Naive thymus-derived CD4-positive, alpha-beta T cell (primary cell): ENCODE measurements around the gene PCDHGC5. TPM values are rescaled to one million over a fixed set of nuclear protein-coding genes. Genes with fewer than 3 reads are reported as not detected.

Experiments used
- ATAC-seq: fragments of 150-1000 bp; cut with Tn5 transposase; 2 replicates; pipeline ENCODE4 v1.10.0; 2021; ENCODE audit warnings: mild to moderate bottlenecking, moderate library complexity
- CTCF ChIA-PET: fragments of 350-600 bp; sonication (Branson Sonifier 250); formaldehyde crosslinking; loops from one replicate; lab custom pipeline; 2021; ENCODE audit warnings: antibody characterized with exemption; lab: Charles Lee
- POLR2A ChIA-PET: fragments of 350-600 bp; sonication (Branson Sonifier 250); formaldehyde crosslinking; loops from one replicate; lab custom pipeline; 2021; ENCODE audit warnings: antibody characterized with exemption, inconsistent platforms; lab: Charles Lee
- DNase-seq, 9 donors: peaks; one replicate each; pipeline versions ENCODE4 v3.0.0 to v3.0.0-alpha.2; 2020 to 2022; ENCODE audit warnings: mixed read lengths in 1 of 9
- H3K27ac ChIP-seq: one replicate; pipeline ENCODE4 v1.7.0; 2013; ENCODE audit warnings: mild to moderate bottlenecking, low read depth, low read length, moderate library complexity
- H3K27me3 ChIP-seq, 2 donors: one replicate each; pipeline ENCODE4 v1.7.0; 2013; ENCODE audit warnings: low read length in 2 of 2, mild to moderate bottlenecking in 2 of 2, moderate library complexity in 2 of 2; ENCODE audit not compliant: control insufficient read depth in 2 of 2, insufficient read depth in 2 of 2
- H3K36me3 ChIP-seq, 3 experiments: 1 replicate in 2 of 3; 2 replicates in 1 of 3; pipeline ENCODE4 v1.7.0; 2013; ENCODE audit warnings: low read length in 3 of 3, mild to moderate bottlenecking in 3 of 3, moderate library complexity in 1 of 3; ENCODE audit not compliant: insufficient read depth in 3 of 3, control insufficient read depth in 2 of 3
- H3K4me1 ChIP-seq, 2 donors: one replicate each; pipeline ENCODE4 v1.7.0; 2013; ENCODE audit warnings: low read length in 2 of 2, mild to moderate bottlenecking in 2 of 2, moderate library complexity in 1 of 2; ENCODE audit not compliant: control insufficient read depth in 2 of 2, insufficient read depth in 2 of 2
- H3K4me3 ChIP-seq: 2 replicates; pipeline ENCODE4 v1.7.0; 2013; ENCODE audit warnings: mild to moderate bottlenecking, low read length
- H3K9me3 ChIP-seq, 3 experiments: 1 replicate in 2 of 3; 2 replicates in 1 of 3; pipeline ENCODE4 v1.7.0; 2013; ENCODE audit warnings: low read length in 3 of 3; ENCODE audit not compliant: control insufficient read depth in 2 of 3
- H3K27ac Mint-ChIP-seq, 9 donors: one replicate each; pipeline ENCODE4 v1.8.0; 2020 to 2022; ENCODE audit warnings: mixed read lengths in 9 of 9, mild to moderate bottlenecking in 8 of 9, moderate library complexity in 5 of 9, inconsistent platforms in 2 of 9
- H3K27me3 Mint-ChIP-seq, 5 donors: one replicate each; pipeline ENCODE4 v1.8.0; 2021 to 2022; ENCODE audit warnings: mixed read lengths in 5 of 5, mild to moderate bottlenecking in 1 of 5
- H3K36me3 Mint-ChIP-seq, 5 donors: one replicate each; pipeline ENCODE4 v1.8.0; 2020 to 2022; ENCODE audit warnings: mixed read lengths in 5 of 5, mild to moderate bottlenecking in 3 of 5, inconsistent platforms in 1 of 5
- H3K4me1 Mint-ChIP-seq, 7 donors: one replicate each; pipeline ENCODE4 v1.8.0; 2020 to 2022; ENCODE audit warnings: mixed read lengths in 7 of 7, mild to moderate bottlenecking in 3 of 7, inconsistent platforms in 1 of 7
- H3K4me3 Mint-ChIP-seq, 10 donors: one replicate each; pipeline ENCODE4 v1.8.0; 2020 to 2022; ENCODE audit warnings: mild to moderate bottlenecking in 10 of 10, mixed read lengths in 10 of 10, moderate library complexity in 6 of 10, inconsistent platforms in 2 of 10
- H3K9me3 Mint-ChIP-seq, 11 donors: one replicate each; pipeline ENCODE4 v1.8.0; 2020 to 2022; ENCODE audit warnings: mixed read lengths in 11 of 11, mild to moderate bottlenecking in 4 of 11, inconsistent platforms in 1 of 11, moderate library complexity in 1 of 11
- intact Hi-C, 2 donors: fragments of 100-400 bp; cut with micrococcal nuclease; formaldehyde crosslinking; loops; one replicate each; pipeline ENCODE4 v1.15.1; 2023
- polyA plus RNA-seq, 2 donors: library from polyadenylated mRNA; unstranded; fragments of 300-500 nt; fragmentation: Illumina TruSeq; gene quantifications; one replicate each; pipeline ENCODE4 v1.2.3, GENCODE V29; 2021
- total RNA-seq, 6 experiments: library from RNA in 5 of 6; stranded (reverse) in 5 of 6; gene quantifications; 1 replicate in 5 of 6; 2 replicates in 1 of 6; pipeline ENCODE4 v1.2.3 and lab custom pipeline; 2021 to 2026

Gene PCDHGC5
- total and polyA plus RNA-seq, 7 experiments from 2014 or later, result 0.13 TPM; not detected in 6

- Mint-ChIP-seq H3K4me1 (peaks cover 5 to 22% (median 6%) of the 10 kb centered on the region in 7 donors), H3K27me3 (no peaks in the 10 kb centered on the region), H3K27ac (peak overlapping the region in 7 of 9 donors; percentile 2 to 74 (median 48)), H3K4me3 (no peak overlapping the region), H3K36me3 (peaks cover 20 to 40% (median 27%) of the 10 kb centered on the region in 5 donors), H3K9me3 (no peaks in the 10 kb centered on the region)
- H3K4me1 ChIP-seq, result no peaks in the 10 kb centered on the region
- no peaks in the 10 kb centered on the region for H3K27me3 ChIP-seq
- ChIA-PET CTCF (no interaction called here), POLR2A (no interaction called here)
- peaks cover 34 to 97% (median 56%) of the 10 kb centered on the region in 3 experiments for H3K36me3 ChIP-seq
- intact Hi-C loops, result no loop called here
- H3K4me3 ChIP-seq, result no peak overlapping the region
- DNase-seq (no peak), ATAC-seq (no peak)
- H3K27ac ChIP-seq, result no peak overlapping the region
- H3K9me3 ChIP-seq, result no peaks in the 10 kb centered on the region
Measured at GRCh38 chr5:141529002-141529401, 40.1 kb downstream of the PCDHGC5 start.

DNA sequence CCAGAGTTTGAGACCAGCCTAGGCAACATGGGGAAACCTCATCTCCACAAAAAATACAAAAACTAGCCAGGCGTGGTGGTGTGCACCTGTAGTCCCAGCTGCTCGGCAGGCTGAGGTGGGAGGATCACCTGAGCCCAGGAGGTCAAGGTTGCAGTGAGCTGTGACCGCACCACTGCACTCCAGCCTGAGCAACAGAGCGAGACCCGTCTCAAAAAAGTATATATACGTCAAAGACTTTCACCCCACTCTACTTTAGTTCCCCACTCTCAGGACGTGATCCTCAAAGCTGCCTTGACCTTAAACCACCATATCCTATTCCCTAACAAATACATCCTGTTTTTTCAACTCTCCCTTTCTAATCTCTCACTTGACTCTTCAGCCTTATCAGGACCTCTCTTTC lies 41.0 kb downstream of the PCDHGC5 start:
- POLR2A ChIA-PET, result no interaction called here
- H3K27ac ChIP-seq, result no peak overlapping the region
- no peaks in the 10 kb centered on the region for H3K4me1 ChIP-seq
- DNase-seq, result no peak
- Mint-ChIP-seq H3K36me3 (peaks cover 20 to 40% (median 28%) of the 10 kb centered on the region in 5 donors), H3K4me3 (no peak overlapping the region), H3K27ac (peak overlapping the region in 1 of 9 donors; percentile 56), H3K27me3 (no peaks in the 10 kb centered on the region), H3K9me3 (no peaks in the 10 kb centered on the region), H3K4me1 (peaks cover 0 to 18% (median 5%) of the 10 kb centered on the region in 7 donors)
- H3K36me3 ChIP-seq, result peaks cover 32 to 95% (median 51%) of the 10 kb centered on the region in 3 experiments
- H3K4me3 ChIP-seq, result no peak overlapping the region
- no peak for ATAC-seq
- intact Hi-C loops, result no loop called here
- CTCF ChIA-PET, result no interaction called here
- H3K9me3 ChIP-seq, result no peaks in the 10 kb centered on the region
- no peaks in the 10 kb centered on the region for H3K27me3 ChIP-seq

- no peak overlapping the region for H3K4me3 ChIP-seq
- Mint-ChIP-seq H3K36me3 (peaks cover 11 to 42% (median 26%) of the 10 kb centered on the region in 5 donors), H3K27ac (no peak overlapping the region), H3K27me3 (no peaks in the 10 kb centered on the region), H3K9me3 (no peaks in the 10 kb centered on the region), H3K4me3 (no peak overlapping the region), H3K4me1 (peaks cover 0 to 23% (median 12%) of the 10 kb centered on the region in 7 donors)
- peaks cover 33 to 85% (median 42%) of the 10 kb centered on the region in 3 experiments for H3K36me3 ChIP-seq
- H3K9me3 ChIP-seq, result no peaks in the 10 kb centered on the region
- DNase-seq (no peak), ATAC-seq (no peak)
- intact Hi-C loops, result no loop called here
- ChIA-PET CTCF (interaction anchor here (1.0 to 1.2 kb wide), 2 partner anchors 25 to 31 kb away, joined by 3 to 7 read pairs; no protein-coding TSS in a partner anchor), POLR2A (no interaction called here)
- H3K4me1 ChIP-seq, result no peaks in the 10 kb centered on the region
- peak overlapping the region; percentile 29 for H3K27ac ChIP-seq
- H3K27me3 ChIP-seq, result no peaks in the 10 kb centered on the region
Measured at GRCh38 chr5:141532726-141533125, 43.8 kb downstream of the PCDHGC5 start.

- intact Hi-C loops, result no loop called here
- Mint-ChIP-seq H3K4me3 (no peak overlapping the region), H3K9me3 (no peaks in the 10 kb centered on the region), H3K27me3 (no peaks in the 10 kb centered on the region), H3K27ac (peak overlapping the region in 4 of 9 donors; percentile 26 to 70 (median 68)), H3K36me3 (peaks cover 3 to 31% (median 24%) of the 10 kb centered on the region in 5 donors), H3K4me1 (peaks cover 0 to 16% (median 12%) of the 10 kb centered on the region in 7 donors)
- ChIA-PET POLR2A (no interaction called here), CTCF (interaction anchor here (0.7 to 1.2 kb wide), 7 partner anchors 9 to 450 kb away, joined by 3 to 7 read pairs (median 3); partner anchors contain the start of gene PCDHGA10)
- no peak for ATAC-seq
- no peak for DNase-seq
- Histone ChIP-seq H3K4me1 (no peaks in the 10 kb centered on the region), H3K27me3 (no peaks in the 10 kb centered on the region), H3K27ac (no peak overlapping the region), H3K4me3 (no peak overlapping the region), H3K36me3 (peaks cover 27 to 77% (median 34%) of the 10 kb centered on the region in 3 experiments), H3K9me3 (no peaks in the 10 kb centered on the region)
Measured at GRCh38 chr5:141533897-141534296, 45.0 kb downstream of the PCDHGC5 start.

DNA sequence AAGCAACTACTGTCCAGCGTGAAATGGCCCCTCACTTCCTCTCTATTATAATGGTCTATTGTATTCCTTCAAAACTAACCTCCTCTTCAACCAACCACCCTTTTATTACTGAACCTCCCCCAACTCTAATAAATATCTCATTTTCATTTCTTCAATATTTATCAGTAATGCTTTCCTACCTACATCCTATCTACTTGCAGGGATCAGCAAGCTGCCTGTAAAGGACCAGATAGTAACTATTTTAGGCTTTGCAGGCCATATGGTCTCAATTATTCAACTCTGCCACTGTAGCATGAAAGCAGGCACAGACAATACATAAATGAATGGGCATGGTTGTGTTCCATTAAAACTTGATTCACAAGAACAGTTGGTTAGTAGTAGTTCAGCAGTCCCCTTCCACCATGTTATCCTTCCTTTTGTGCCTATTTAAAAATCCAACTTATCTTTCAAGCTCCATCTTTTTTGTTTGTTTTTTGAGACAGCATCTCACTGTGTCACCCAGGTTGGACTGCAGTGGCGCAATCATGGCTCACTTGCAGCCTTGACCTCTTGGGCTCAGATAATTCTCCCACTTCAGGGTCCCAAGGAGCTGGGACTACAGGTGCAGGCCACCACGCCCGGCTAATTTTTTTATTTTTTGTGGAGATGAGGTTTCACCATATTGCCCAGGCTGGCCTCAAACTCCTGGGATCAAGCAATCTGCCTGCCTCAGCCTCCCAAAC lies 45.8 kb downstream of the PCDHGC5 start:
- Mint-ChIP-seq H3K4me1 (peaks cover 0 to 17% (median 15%) of the 10 kb centered on the region in 7 donors), H3K9me3 (no peaks in the 10 kb centered on the region), H3K27me3 (no peaks in the 10 kb centered on the region), H3K36me3 (peaks cover 3 to 31% (median 28%) of the 10 kb centered on the region in 5 donors), H3K4me3 (peak overlapping the region in 1 of 10 donors; percentile 36), H3K27ac (peak overlapping the region in 7 of 9 donors; percentile 48 to 84 (median 68))
- POLR2A ChIA-PET, result no interaction called here
- Histone ChIP-seq H3K4me1 (no peaks in the 10 kb centered on the region), H3K36me3 (peaks cover 27 to 70% (median 30%) of the 10 kb centered on the region in 3 experiments), H3K27me3 (no peaks in the 10 kb centered on the region), H3K4me3 (no peak overlapping the region), H3K9me3 (no peaks in the 10 kb centered on the region), H3K27ac (no peak overlapping the region)
- CTCF ChIA-PET, result interaction anchor here (0.9 to 1.7 kb wide), 4 partner anchors 9 to 121 kb away, joined by 3 to 7 read pairs (median 4); partner anchors contain the start of gene PCDHGA10
- intact Hi-C loops, result no loop called here
- no peak for DNase-seq
- ATAC-seq, result no peak
